Activated effector memory CD4-positive, alpha-beta T cell treated with anti-CD3 and anti-CD28 coated beads, Interleukin-2, amount 50 U/mL, for 16 hours (primary cell): ENCODE measurements around the gene SPECC1L.

Experiments
- DNase-seq: peaks from one replicate; pipeline ENCODE4 v3.0.0-alpha.2; 2020

SPECC1L gene

DNA sequence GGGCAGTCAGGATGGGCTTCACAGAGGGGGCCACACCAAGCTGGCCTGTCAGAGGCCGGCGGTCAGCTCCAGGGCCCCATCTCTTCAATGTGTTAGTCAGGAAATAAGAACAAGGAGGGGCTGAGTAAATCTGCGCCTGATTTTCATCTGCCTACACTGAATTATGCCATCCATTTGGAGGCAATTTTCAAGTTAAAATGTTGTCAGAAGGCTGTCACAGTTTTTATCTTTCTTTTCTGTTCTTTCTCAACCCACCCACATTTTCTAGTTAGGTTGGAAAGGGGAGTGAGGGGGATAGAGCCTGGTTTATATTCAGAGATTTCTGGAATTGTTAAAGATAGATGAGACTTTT is 175.6 kb downstream of the SPECC1L start:
- DNase-seq: no peak

- DNase-seq: peak; percentile 28
Observed at GRCh38 chr22:24450610-24451009, 180.0 kb downstream of the SPECC1L start.

GRCh38 chr22:24451162-24451561 is 180.5 kb downstream of the SPECC1L start:
- DNase-seq: no peak

GRCh38 chr22:24453853-24454252 is 183.2 kb downstream of the SPECC1L start:
- DNase-seq: no peak

DNA sequence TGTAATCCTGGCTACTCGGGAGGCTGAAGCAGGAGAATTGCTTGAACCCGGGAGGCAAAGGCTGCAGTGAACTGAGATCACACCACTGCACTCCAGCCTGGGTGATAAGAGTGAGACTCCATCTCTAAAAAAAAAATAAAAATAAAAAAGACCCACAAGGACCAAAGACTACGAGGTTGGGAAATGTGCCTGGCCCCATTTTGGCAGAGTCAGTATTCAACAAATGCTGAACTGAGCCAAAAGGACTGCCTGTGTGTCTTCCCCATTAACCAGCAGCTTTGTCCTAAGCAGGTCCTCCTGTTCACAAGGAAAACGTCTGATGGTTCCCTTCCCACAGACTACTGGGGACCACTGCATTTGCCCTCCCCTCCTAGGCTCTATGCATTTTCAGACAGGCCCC is 184.4 kb downstream of the SPECC1L start:
- no peak for DNase-seq

- peak; percentile 21 for DNase-seq
Observed at GRCh38 chr22:24455751-24456426, 185.3 kb downstream of the SPECC1L start.

GRCh38 chr22:24457894-24458420 is 187.3 kb downstream of the SPECC1L start:
- no peak for DNase-seq

- DNase-seq: no peak
Observed at GRCh38 chr22:24459911-24460310, 189.3 kb downstream of the SPECC1L start.

DNA sequence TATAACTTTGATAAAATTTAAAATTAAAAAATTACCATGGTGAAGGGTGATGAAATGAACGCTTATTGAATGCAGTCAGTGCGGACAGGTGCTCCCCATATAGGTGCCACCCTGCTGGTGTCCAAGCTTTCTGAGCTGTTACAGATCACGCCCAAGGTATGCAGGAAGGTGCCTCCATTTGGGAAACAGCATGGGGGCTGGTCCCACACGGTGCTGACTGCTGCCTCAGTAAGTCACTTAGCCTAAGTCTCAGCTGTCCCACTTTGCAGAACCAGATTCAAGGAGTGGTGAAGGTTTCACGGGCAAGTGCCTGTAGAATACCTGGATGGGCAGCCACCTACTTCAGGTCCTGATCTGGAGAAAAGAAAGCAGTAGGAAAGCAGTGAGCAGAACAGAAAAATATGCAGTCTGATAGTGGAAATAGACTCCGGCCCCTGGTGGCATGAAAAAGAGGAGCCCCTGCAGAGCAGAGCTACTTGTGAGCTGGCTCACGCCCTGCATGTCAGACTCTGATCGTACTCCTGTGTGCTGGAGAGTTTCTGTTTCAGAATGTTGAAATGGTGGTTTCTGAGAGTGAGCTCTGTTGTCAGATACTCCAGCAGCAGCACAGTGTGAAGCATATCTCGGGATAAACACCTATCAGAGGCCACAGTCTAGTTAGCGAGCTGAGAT is 189.9 kb downstream of the SPECC1L start:
- DNase-seq: peak; percentile 28

DNA sequence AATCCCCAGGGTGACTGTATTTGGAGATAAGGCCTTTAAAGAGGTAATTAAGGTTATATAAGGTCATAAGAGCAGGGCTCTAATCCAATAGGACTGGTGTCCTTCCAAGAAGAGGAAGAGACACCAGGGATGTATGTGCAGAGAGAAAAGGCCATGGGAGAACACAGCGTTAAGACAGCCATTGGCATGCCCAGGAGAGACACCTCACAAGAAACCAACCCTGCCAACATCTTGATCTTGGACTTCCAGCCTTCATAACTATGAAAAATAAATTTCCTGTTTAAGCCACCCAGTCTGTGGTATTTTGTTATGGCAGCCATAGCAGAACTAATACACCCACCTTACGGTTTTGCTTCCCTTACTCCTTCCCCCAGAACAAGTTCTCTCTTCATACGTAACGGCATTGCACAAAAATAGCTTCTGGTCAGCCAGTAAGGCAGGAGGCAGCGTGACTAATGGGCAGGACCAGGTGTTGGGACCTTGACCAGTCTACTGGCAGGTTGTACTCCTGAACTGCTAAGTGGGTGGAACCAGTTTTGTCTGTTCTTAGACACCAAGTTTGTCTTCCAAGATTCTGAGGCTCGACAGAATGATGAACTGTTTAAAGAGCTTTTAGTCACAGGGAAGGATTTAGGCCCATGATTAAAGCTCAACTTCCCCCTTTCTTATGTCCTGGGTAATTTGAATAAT is 192.6 kb downstream of the SPECC1L start:
- DNase-seq: no peak

- DNase-seq: no peak
Observed at GRCh38 chr22:24465566-24465965, 194.9 kb downstream of the SPECC1L start.

DNA sequence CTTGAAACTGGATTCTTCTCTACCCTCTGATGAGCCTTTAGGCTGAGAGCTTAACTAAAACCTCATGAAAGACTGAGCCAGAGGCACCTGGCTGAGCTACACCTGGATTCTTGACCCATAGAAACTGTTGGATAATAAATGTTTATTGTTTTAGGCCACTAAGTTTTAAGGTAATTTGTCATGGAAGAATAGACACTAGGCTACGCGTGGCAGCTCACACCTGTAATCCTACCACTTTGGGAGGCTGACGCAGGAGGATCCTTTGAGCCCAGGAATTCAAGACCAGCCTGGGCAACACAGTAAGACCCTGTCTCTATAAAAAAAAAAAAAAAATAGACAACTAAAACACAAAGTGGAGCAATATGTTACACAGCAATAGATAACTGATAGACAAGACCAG is 195.3 kb downstream of the SPECC1L start:
- DNase-seq: no peak

- DNase-seq: no peak
Observed at GRCh38 chr22:24466716-24467328, 196.2 kb downstream of the SPECC1L start.

DNA sequence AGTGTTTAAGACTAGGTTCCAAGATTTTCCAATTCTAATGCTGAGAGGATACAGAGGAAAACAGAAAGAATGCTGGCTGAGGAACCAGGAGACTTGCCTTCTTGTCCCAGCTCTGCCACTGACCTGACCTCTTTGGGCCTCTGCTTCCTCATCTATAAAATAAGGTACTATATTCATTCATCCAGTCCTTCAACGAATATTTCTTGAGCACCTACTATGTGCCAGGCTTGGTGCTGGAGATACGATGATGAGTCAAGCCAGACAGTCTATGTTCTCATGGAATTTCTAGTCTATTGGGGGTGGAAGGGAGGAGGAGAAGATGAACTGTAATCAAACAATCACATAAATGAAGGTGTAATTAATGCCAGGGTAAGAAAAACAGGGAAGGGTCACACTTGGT is 196.7 kb downstream of the SPECC1L start:
- no peak for DNase-seq
